BJ (cell line): ENCODE data around the gene SRGAP1. TPM values are rescaled to one million over a fixed set of nuclear protein-coding genes. Genes with fewer than 3 reads are reported as not detected.

Experiments
- CTCF ChIA-PET: fragments of 350-600 bp; formaldehyde crosslinking; extraction: SDS; loops from one replicate; lab custom pipeline; 2021; ENCODE audit warnings: antibody characterized with exemption, inconsistent platforms; lab: Yijun Ruan, JAX
- POLR2A ChIA-PET: fragments of 300-600 bp; sonication (Branson Sonifier 250); formaldehyde crosslinking; extraction: SDS; loops from one replicate; lab custom pipeline; 2021; ENCODE audit warnings: antibody characterized with exemption; lab: Charles Lee
- DNase-seq: peaks from one replicate; pipeline ENCODE4 v3.0.0-alpha.2; 2011; ENCODE audit warnings: low read depth
- H3K27me3 ChIP-seq: 2 replicates; pipeline ENCODE4 v1.6.0; 2011; ENCODE audit warnings: low read length; ENCODE audit not compliant: control insufficient read depth, insufficient read depth
- H3K36me3 ChIP-seq: 2 replicates; pipeline ENCODE4 v1.5.1; 2011; ENCODE audit warnings: low read length; ENCODE audit not compliant: control insufficient read depth, insufficient read depth
- H3K4me3 ChIP-seq: 2 replicates; pipeline ENCODE4 v1.5.1; 2011; ENCODE audit warnings: low read depth, mild to moderate bottlenecking, control low read depth, low read length
- CTCF ChIP-seq: IDR thresholded peaks from 2 replicates; pipeline ENCODE4 v1.5.1; 2011; ENCODE audit warnings: low read depth, mild to moderate bottlenecking, control low read depth, inconsistent platforms, low read length, moderate library complexity; ENCODE audit not compliant: insufficient read depth
- polyA plus RNA-seq: library from polyadenylated mRNA; depleted of rRNA; stranded (reverse); fragments of >200 nt; gene quantifications from 2 replicates; pipeline ENCODE4 v1.2.3, GENCODE V29; 2011

Gene SRGAP1
- polyA plus RNA-seq, 1 experiment = 15.7 TPM

- Histone ChIP-seq H3K4me3 (no peak overlapping the region), H3K27me3 (no peaks in the 10 kb centered on the region), H3K36me3 (no peaks in the 10 kb centered on the region; the same call in 1 of the 2 replicates)
- CTCF ChIA-PET = no interaction called here
- no peak for TF ChIP-seq CTCF
- POLR2A ChIA-PET = no interaction called here
- no peak for DNase-seq
Observed at GRCh38 chr12:64137117-64137516, 292.6 kb downstream of the SRGAP1 start.

GRCh38 chr12:64139021-64139420 is 294.5 kb downstream of the SRGAP1 start:
- POLR2A ChIA-PET = no interaction called here
- no peaks in the 10 kb centered on the region for H3K27me3 ChIP-seq
- peaks cover 10% of the 10 kb centered on the region for H3K36me3 ChIP-seq
- no peak for DNase-seq
- TF ChIP-seq CTCF = no peak
- no peak overlapping the region for H3K4me3 ChIP-seq
- CTCF ChIA-PET = interaction anchor here (0.6 kb wide), 1 partner anchor 1396 kb away, joined by 4 read pairs; no protein-coding TSS in a partner anchor

- H3K4me3 ChIP-seq = no peak overlapping the region
- TF ChIP-seq CTCF = no peak
- ChIA-PET POLR2A (no interaction called here), CTCF (no interaction called here)
- no peaks in the 10 kb centered on the region for H3K27me3 ChIP-seq
- no peak for DNase-seq
- H3K36me3 ChIP-seq = peaks cover 16% of the 10 kb centered on the region
Observed at GRCh38 chr12:64142382-64142781, 297.9 kb downstream of the SRGAP1 start.

GRCh38 chr12:64142784-64143183 is 298.3 kb downstream of the SRGAP1 start:
- ChIA-PET CTCF (no interaction called here), POLR2A (no interaction called here)
- no peak for DNase-seq
- Histone ChIP-seq H3K36me3 (peaks cover 16% of the 10 kb centered on the region), H3K27me3 (no peaks in the 10 kb centered on the region), H3K4me3 (no peak overlapping the region)
- no peak for TF ChIP-seq CTCF

- no peaks in the 10 kb centered on the region for H3K27me3 ChIP-seq
- POLR2A ChIA-PET = no interaction called here
- H3K4me3 ChIP-seq = no peak overlapping the region
- peaks cover 18% of the 10 kb centered on the region for H3K36me3 ChIP-seq
- CTCF ChIA-PET = interaction anchor here (1.5 to 2.0 kb wide), 2 partner anchors 11 to 36 kb away, joined by 4 to 5 read pairs; no protein-coding TSS in a partner anchor
- DNase-seq = no peak
- no peak for TF ChIP-seq CTCF
Observed at GRCh38 chr12:64145226-64145625, 300.7 kb downstream of the SRGAP1 start.
